GM21717 (cell line): ENCODE data around the gene SLC25A30.
"Not testable (repeated sequence)": the region's sequence is repeated elsewhere in the genome, so short reads cannot be mapped to it uniquely, and the experiment has no call there.

Source experiments
- ATAC-seq: cut with Tn5 transposase; IDR thresholded peaks from one replicate; pipeline ENCODE4 v1.9.1; 2021; ENCODE audit warnings: mild to moderate bottlenecking, moderate library complexity; ENCODE audit not compliant: unreplicated experiment

Gene SLC25A30

GRCh38 chr13:45368571-45368970, 49.6 kb downstream of the SLC25A30 start:
- no peak for ATAC-seq

GRCh38 chr13:45368005-45368404, 50.2 kb downstream of the SLC25A30 start:
- ATAC-seq: no peak

GRCh38 chr13:45367358-45367757, 50.8 kb downstream of the SLC25A30 start:
- ATAC-seq: peak; percentile 91

GRCh38 chr13:45365558-45365885, 52.7 kb downstream of the SLC25A30 start:
- no peak for ATAC-seq

GRCh38 chr13:45364876-45365557, 53.2 kb downstream of the SLC25A30 start:
- ATAC-seq: no peak

GRCh38 chr13:45362939-45363338, 55.2 kb downstream of the SLC25A30 start:
- no peak for ATAC-seq

GRCh38 chr13:45361596-45362206, 56.5 kb downstream of the SLC25A30 start:
- ATAC-seq: no peak

- no peak for ATAC-seq
These were observed 61.1 kb downstream of the SLC25A30 start for GRCh38 chr13:45356966-45357672.

GRCh38 chr13:45353895-45354294, 64.3 kb downstream of the SLC25A30 start:
- ATAC-seq: no peak

- ATAC-seq: no peak
These were observed 66.1 kb downstream of the SLC25A30 start for GRCh38 chr13:45352031-45352430.

- ATAC-seq: no peak
These were observed 68.0 kb downstream of the SLC25A30 start for GRCh38 chr13:45350152-45350551.

GRCh38 chr13:45349438-45349837, 68.7 kb downstream of the SLC25A30 start:
- ATAC-seq: no peak

- ATAC-seq: not testable (repeated sequence)
These were observed 74.1 kb downstream of the SLC25A30 start for GRCh38 chr13:45344064-45344463.
